22Rv1 (cell line): Measurements from ENCODE around the gene BCCIP.

Experiments
- CTCF ChIP-seq: fragments of 450-650 bp; IDR thresholded peaks from 2 replicates; pipeline ENCODE4 v1.5.1; 2017; ENCODE audit warnings: mild to moderate bottlenecking
- ZFX ChIP-seq: fragments of 450-650 bp; IDR thresholded peaks from 2 replicates; pipeline ENCODE4 v1.6.1; 2017; ENCODE audit warnings: antibody characterized with exemption, borderline replicate concordance

- TF ChIP-seq CTCF = no peak
- no peak for TF ChIP-seq ZFX
Measured at GRCh38 chr10:125797994-125798662, 25.2 kb upstream of the BCCIP start.
